ENCODE measurements around the gene FAM131A. TPM values are rescaled to one million over a fixed set of nuclear protein-coding genes. Genes with fewer than 3 reads are reported as not detected.

FAM131A gene
- total RNA-seq, 1 experiment from 2014 or later = 14.4 TPM

- Histone ChIP-seq H4K8ac (replicated peaks; ENCODE audit: insufficient read length, low read depth, low read length) (no peak overlapping the region), H3K27me3 (ENCODE audit: insufficient read depth, low read length) (no peaks in the 10 kb centered on the region), H3K27ac (ENCODE audit: insufficient read length, low read depth, low read length) (no peak overlapping the region), H3K23me2 (ENCODE audit: insufficient read length, low read depth, low read length, poor library complexity, severe bottlenecking) (peaks cover 10% of the 10 kb centered on the region), H2AK5ac (ENCODE audit: insufficient read length, low read length) (no peak overlapping the region), H3K9me3 (ENCODE audit: control insufficient read depth, low read depth, low read length) (no peaks in the 10 kb centered on the region), H3K79me1 (ENCODE audit: insufficient read depth, low read depth, low read length, poor library complexity, severe bottlenecking) (no peaks in the 10 kb centered on the region), H3K9ac (ENCODE audit: extremely low read depth, insufficient read length, low read length) (peak overlapping the region; percentile 31), H3K56ac (ENCODE audit: insufficient read length, low read depth, low read length) (no peak overlapping the region), H3K4me2 (ENCODE audit: insufficient read depth, insufficient read length, low read length) (peak overlapping the region; percentile 81), H3K79me2 (ENCODE audit: insufficient read depth, low read length) (no peaks in the 10 kb centered on the region), H3K18ac (ENCODE audit: insufficient read length, low read depth, low read length) (no peak overlapping the region), H2BK15ac (ENCODE audit: low read depth, low read length) (no peak overlapping the region), H3T11ph (ENCODE audit: low read length) (no peak overlapping the region), H4K91ac (ENCODE audit: insufficient read length, low read depth, low read length) (no peak overlapping the region), H3K4ac (ENCODE audit: low read depth, low read length) (no peak overlapping the region), H3K23ac (ENCODE audit: insufficient read length, low read depth, low read length) (no peak overlapping the region), H2BK20ac (ENCODE audit: low read depth, low read length, poor library complexity, severe bottlenecking) (no peak overlapping the region), H4K5ac (ENCODE audit: insufficient read length, low read depth, low read length) (no peak overlapping the region), H4K20me1 (ENCODE audit: control insufficient read depth, insufficient read depth, insufficient read length) (peaks cover 4% of the 10 kb centered on the region), H3K14ac (ENCODE audit: insufficient read depth, low read length) (peak overlapping the region; percentile 41; the same call in 1 of the 2 replicates), H3K4me1 (ENCODE audit: insufficient read depth, low read length) (no peaks in the 10 kb centered on the region), H2BK5ac (ENCODE audit: insufficient read length, low read length) (no peak overlapping the region), H2AFZ (ENCODE audit: low read length) (no peak overlapping the region), H2BK12ac (ENCODE audit: insufficient read length, low read depth, low read length) (no peak overlapping the region), H2BK120ac (ENCODE audit: low read depth, low read length, poor library complexity, severe bottlenecking) (no peak overlapping the region)
- Mint-ChIP-seq H3K4me1 (peaks cover 34 to 37% of the 10 kb centered on the region in 2 experiments), H3K36me3 (ENCODE audit: insufficient read depth in 1 of 3, low read depth in 3 of 3) (peaks cover 29 to 49% (median 35%) of the 10 kb centered on the region in 3 experiments), H3K27me3 (ENCODE audit: low read depth) (no peaks in the 10 kb centered on the region; the same call in 1 of the 2 replicates), H3K27ac (peak overlapping the region; percentile 90 to 98 (median 96)), H3K9me3 (no peaks in the 10 kb centered on the region; a peak in 1 of 5 replicates), H3K4me3 (peak overlapping the region; percentile 86 to 93)
- WGBS (ENCODE audit: extremely low coverage, insufficient read length, low lambda C conversion rate) = no CpG with 5 or more reads among the region's 17 CpGs
- no peak for DNase-seq
- no peak for TF ChIP-seq CTCF (conservative IDR thresholded peaks at IDR 0.05)
Measured at GRCh38 chr3:184336547-184337398, 627 bp upstream of the FAM131A start.

All from H9 (cell line).